Neuronal stem cell (in vitro differentiated cells): ENCODE data around the gene RBFOX2.

ENCODE experiments used
- DNase-seq: peaks from one replicate; pipeline ENCODE4 v3.0.0-alpha.2; 2013; ENCODE audit warnings: low spot score
- H2AFZ ChIP-seq: one replicate; pipeline ENCODE4 v1.6.1; 2013; ENCODE audit warnings: mild to moderate bottlenecking, low read length, inconsistent platforms
- H2AK5ac ChIP-seq: 2 replicates; pipeline ENCODE4 v1.6.1; 2013; ENCODE audit warnings: low read depth, mild to moderate bottlenecking, inconsistent platforms, low read length, moderate library complexity, mixed read lengths
- H2BK120ac ChIP-seq: 2 replicates; pipeline ENCODE4 v1.6.1; 2013; ENCODE audit warnings: low read depth, mild to moderate bottlenecking, inconsistent platforms, low read length, moderate library complexity, mixed read lengths
- H2BK12ac ChIP-seq: one replicate; pipeline ENCODE4 v1.6.1; 2013; ENCODE audit warnings: low read length, inconsistent platforms
- H2BK15ac ChIP-seq: 2 replicates; pipeline ENCODE4 v1.6.1; 2013; ENCODE audit warnings: mild to moderate bottlenecking, low read length, inconsistent platforms, mixed read lengths
- H2BK5ac ChIP-seq: one replicate; pipeline ENCODE4 v1.6.1; 2013; ENCODE audit warnings: inconsistent platforms, mild to moderate bottlenecking, low read length, moderate library complexity
- H3K14ac ChIP-seq: one replicate; pipeline ENCODE4 v1.6.1; 2013; ENCODE audit warnings: low read length, inconsistent platforms
- H3K18ac ChIP-seq: 2 replicates; pipeline ENCODE4 v1.6.1; 2013; ENCODE audit warnings: low read length, inconsistent platforms
- H3K23ac ChIP-seq: 2 replicates; pipeline ENCODE4 v1.6.1; 2013; ENCODE audit warnings: low read depth, mild to moderate bottlenecking, mixed read lengths, low read length, inconsistent platforms; ENCODE audit not compliant: poor library complexity
- H3K27ac ChIP-seq: replicated peaks from 3 replicates; pipeline ENCODE4 v1.5.1; 2013; ENCODE audit warnings: low read length, inconsistent platforms
- H3K27me3 ChIP-seq, 3 experiments: 2 replicates each; pipeline ENCODE4 v1.6.1; 2013; ENCODE audit warnings: low read length in 3 of 3, mild to moderate bottlenecking in 2 of 3, inconsistent platforms in 1 of 3, low read depth in 1 of 3, mixed read lengths in 1 of 3, moderate library complexity in 1 of 3; ENCODE audit not compliant: control insufficient read depth in 3 of 3, insufficient read depth in 3 of 3
- H3K36me3 ChIP-seq, 2 donors: replicated peaks in 1 of 2; 2 replicates each; pipeline ENCODE4 v1.6.1; 2013; ENCODE audit warnings: low read length in 2 of 2; ENCODE audit not compliant: control insufficient read depth in 2 of 2, insufficient read depth in 2 of 2
- H3K4ac ChIP-seq: 2 replicates; pipeline ENCODE4 v1.6.1; 2013; ENCODE audit warnings: inconsistent platforms, mild to moderate bottlenecking, low read length, moderate library complexity
- H3K4me1 ChIP-seq, 2 donors: 1 replicate in 1 of 2; 2 replicates in 1 of 2; pipeline ENCODE4 v1.6.1; 2013; ENCODE audit warnings: low read length in 2 of 2, low read depth in 1 of 2; ENCODE audit not compliant: control insufficient read depth in 2 of 2, insufficient read depth in 1 of 2
- H3K4me2 ChIP-seq: one replicate; pipeline ENCODE4 v1.6.1; 2013; ENCODE audit warnings: mild to moderate bottlenecking, low read length, inconsistent platforms; ENCODE audit not compliant: insufficient read depth, poor library complexity, severe bottlenecking
- H3K4me3 ChIP-seq, 2 donors: 2 replicates each; pipeline ENCODE4 v1.5.1; 2013; ENCODE audit warnings: low read length in 2 of 2, mild to moderate bottlenecking in 2 of 2, inconsistent platforms in 1 of 2, moderate library complexity in 1 of 2
- H3K79me1 ChIP-seq: one replicate; pipeline ENCODE4 v1.6.1; 2013; ENCODE audit warnings: low read depth, mild to moderate bottlenecking, inconsistent platforms, low read length, moderate library complexity
- H3K9ac ChIP-seq: one replicate; pipeline ENCODE4 v1.6.1; 2013; ENCODE audit warnings: mild to moderate bottlenecking, low read depth, low read length, inconsistent platforms; ENCODE audit not compliant: poor library complexity
- H3K9me3 ChIP-seq, 2 donors: replicated peaks in 1 of 2; 2 replicates each; pipeline versions ENCODE3 to v1.6.1; 2013; ENCODE audit warnings: low read length in 2 of 2, mild to moderate bottlenecking in 2 of 2, inconsistent platforms in 1 of 2, low read depth in 1 of 2, mixed read lengths in 1 of 2, moderate library complexity in 1 of 2; ENCODE audit not compliant: control insufficient read depth in 2 of 2, insufficient read depth in 1 of 2
- H4K8ac ChIP-seq: one replicate; pipeline ENCODE4 v1.6.1; 2013; ENCODE audit warnings: low read depth, mild to moderate bottlenecking, inconsistent platforms, low read length, moderate library complexity
- H4K91ac ChIP-seq: one replicate; pipeline ENCODE4 v1.6.1; 2013; ENCODE audit warnings: low read length, low read depth, mild to moderate bottlenecking, inconsistent platforms; ENCODE audit not compliant: poor library complexity
- WGBS, 2 donors: extraction: QIAGEN DNeasy Blood & Tissue Kit; methylation state at CpG; one replicate each; pipeline ENCODE4 v1.1.7; 2013; ENCODE audit warnings: missing lambda C conversion rate in 2 of 2, mixed read lengths in 1 of 2; ENCODE audit not compliant: insufficient read length in 2 of 2, insufficient replicate concordance in 1 of 2; ENCODE audit errors: extremely low coverage in 2 of 2; 5-methylcytosine and 5-hydroxymethylcytosine counted together

RBFOX2 gene

DNA sequence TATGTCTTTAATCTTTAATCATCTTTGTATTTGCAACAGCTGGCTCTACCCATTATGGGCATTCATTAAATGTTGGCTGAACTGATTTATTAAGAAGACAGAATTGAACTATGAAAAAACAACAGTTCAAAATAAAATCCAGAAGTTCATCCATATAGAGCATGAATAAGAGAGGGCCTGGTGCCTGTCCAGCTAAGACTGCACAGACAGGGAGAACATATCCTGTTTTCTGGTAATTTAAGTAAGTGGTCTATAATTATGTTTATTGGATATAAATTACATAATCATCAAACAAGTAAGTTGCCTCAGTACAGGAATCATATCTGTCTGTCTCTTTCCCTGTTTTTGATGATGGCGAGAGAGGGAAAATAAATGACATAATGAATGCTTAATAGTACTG is 137.2 kb downstream of the RBFOX2 start:
- DNase-seq = no peak
- Histone ChIP-seq H3K79me1 (peaks cover 3% of the 10 kb centered on the region), H3K14ac (no peak overlapping the region), H3K4ac (no peak overlapping the region), H2AK5ac (no peak overlapping the region), H2BK15ac (no peak overlapping the region), H3K36me3 (no peaks in the 10 kb centered on the region), H3K18ac (no peak overlapping the region), H2BK12ac (no peak overlapping the region), H3K9ac (no peak overlapping the region), H2BK120ac (no peak overlapping the region), H4K91ac (no peak overlapping the region), H3K9me3 (no peaks in the 10 kb centered on the region), H2AFZ (no peak overlapping the region), H2BK5ac (no peak overlapping the region), H3K27me3 (no peaks in the 10 kb centered on the region), H3K4me3 (no peak overlapping the region), H4K8ac (no peak overlapping the region), H3K27ac (no peak overlapping the region), H3K4me2 (no peak overlapping the region), H3K23ac (no peak overlapping the region), H3K4me1 (peaks cover 10 to 17% of the 10 kb centered on the region in 2 donors)
- no CpG with 5 or more reads among the region's 1 CpG for WGBS, 2 donors

DNA sequence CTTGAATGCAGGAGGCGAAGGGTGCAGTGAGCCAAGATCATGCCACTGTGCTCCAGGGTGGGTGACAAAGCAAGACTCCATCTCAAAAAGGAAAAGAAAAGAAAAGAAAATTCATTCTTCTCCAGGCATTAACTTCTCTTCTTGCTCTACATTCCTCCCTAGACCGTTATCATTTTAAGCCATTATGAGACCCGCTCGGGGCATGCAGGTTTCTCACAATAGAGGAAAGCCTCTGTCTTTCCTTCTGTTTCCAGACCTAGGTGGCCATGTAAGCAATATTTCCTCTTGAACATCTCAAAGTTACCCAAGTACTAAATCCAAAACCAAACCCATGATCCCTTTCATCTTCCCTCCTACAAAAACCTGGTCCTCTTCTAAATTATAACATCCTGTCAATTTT is 139.6 kb downstream of the RBFOX2 start:
- no peaks in the 10 kb centered on the region for H3K36me3 ChIP-seq
- peaks cover 2 to 8% of the 10 kb centered on the region in 2 donors for H3K4me1 ChIP-seq
- no peak overlapping the region for H2BK120ac ChIP-seq
- no peak overlapping the region for H3K23ac ChIP-seq
- H2BK15ac ChIP-seq = no peak overlapping the region
- no peak overlapping the region for H3K4me3 ChIP-seq
- H4K91ac ChIP-seq = no peak overlapping the region
- no peak overlapping the region for H3K9ac ChIP-seq
- H3K9me3 ChIP-seq = no peaks in the 10 kb centered on the region
- DNase-seq = no peak
- H2AFZ ChIP-seq = no peak overlapping the region
- no peak overlapping the region for H3K27ac ChIP-seq
- H4K8ac ChIP-seq = no peak overlapping the region
- H2AK5ac ChIP-seq = no peak overlapping the region
- no peak overlapping the region for H3K4ac ChIP-seq
- no peak overlapping the region for H2BK5ac ChIP-seq
- no peak overlapping the region for H2BK12ac ChIP-seq
- peaks cover 5% of the 10 kb centered on the region for H3K79me1 ChIP-seq
- no peak overlapping the region for H3K4me2 ChIP-seq
- no CpG with 5 or more reads among the region's 4 CpGs for WGBS, 2 donors
- H3K18ac ChIP-seq = no peak overlapping the region
- H3K27me3 ChIP-seq = no peaks in the 10 kb centered on the region
- no peak overlapping the region for H3K14ac ChIP-seq

DNA sequence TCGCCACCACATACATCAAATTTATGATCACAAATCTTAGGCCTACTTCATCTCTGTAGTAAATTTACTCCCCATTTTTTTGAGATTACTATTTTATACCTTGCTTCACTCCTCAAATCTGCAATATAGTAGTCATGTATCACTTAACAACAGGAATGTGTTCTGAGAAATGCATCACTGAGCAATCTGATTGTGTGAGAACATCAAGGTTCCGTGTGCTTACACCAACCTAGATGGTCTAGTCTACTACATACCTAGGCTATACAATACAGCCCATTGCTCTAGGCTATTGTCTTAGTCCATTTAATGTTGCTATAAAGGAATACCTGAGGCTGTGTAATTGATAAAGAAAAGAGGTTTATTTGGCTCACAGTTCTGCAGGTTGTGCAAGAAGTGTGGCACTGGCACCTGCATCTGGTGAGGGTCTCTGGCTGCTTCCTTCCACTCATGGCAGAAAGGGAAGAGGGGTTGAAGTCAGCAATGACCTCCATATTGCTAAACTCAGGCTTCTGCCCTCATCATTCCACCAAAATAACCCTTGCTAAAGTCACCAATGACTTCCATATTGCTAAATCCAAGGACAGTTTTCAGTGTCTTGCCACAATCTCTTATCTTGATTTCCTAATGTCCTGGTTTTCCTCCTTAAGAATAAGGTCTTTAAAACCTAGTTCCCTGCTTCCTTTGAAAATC is 140.3 kb downstream of the RBFOX2 start:
- no peak overlapping the region for H3K27ac ChIP-seq
- no peak overlapping the region for H2BK12ac ChIP-seq
- WGBS, 2 donors = no CpG with 5 or more reads among the region's 2 CpGs
- H4K8ac ChIP-seq = no peak overlapping the region
- no peak overlapping the region for H2AFZ ChIP-seq
- H3K36me3 ChIP-seq = no peaks in the 10 kb centered on the region
- H2BK15ac ChIP-seq = no peak overlapping the region
- no peak overlapping the region for H3K18ac ChIP-seq
- H3K14ac ChIP-seq = no peak overlapping the region
- H3K23ac ChIP-seq = no peak overlapping the region
- no peak overlapping the region for H2BK120ac ChIP-seq
- no peak overlapping the region for H3K4ac ChIP-seq
- H4K91ac ChIP-seq = no peak overlapping the region
- no peaks in the 10 kb centered on the region for H3K9me3 ChIP-seq
- H2AK5ac ChIP-seq = no peak overlapping the region
- H2BK5ac ChIP-seq = no peak overlapping the region
- no peak overlapping the region for H3K9ac ChIP-seq
- no peak for DNase-seq
- H3K4me3 ChIP-seq = no peak overlapping the region
- H3K4me1 ChIP-seq = peaks cover under 1 to 2% of the 10 kb centered on the region in 2 donors
- peaks cover 5% of the 10 kb centered on the region for H3K79me1 ChIP-seq
- H3K27me3 ChIP-seq = no peaks in the 10 kb centered on the region
- H3K4me2 ChIP-seq = no peak overlapping the region

DNA sequence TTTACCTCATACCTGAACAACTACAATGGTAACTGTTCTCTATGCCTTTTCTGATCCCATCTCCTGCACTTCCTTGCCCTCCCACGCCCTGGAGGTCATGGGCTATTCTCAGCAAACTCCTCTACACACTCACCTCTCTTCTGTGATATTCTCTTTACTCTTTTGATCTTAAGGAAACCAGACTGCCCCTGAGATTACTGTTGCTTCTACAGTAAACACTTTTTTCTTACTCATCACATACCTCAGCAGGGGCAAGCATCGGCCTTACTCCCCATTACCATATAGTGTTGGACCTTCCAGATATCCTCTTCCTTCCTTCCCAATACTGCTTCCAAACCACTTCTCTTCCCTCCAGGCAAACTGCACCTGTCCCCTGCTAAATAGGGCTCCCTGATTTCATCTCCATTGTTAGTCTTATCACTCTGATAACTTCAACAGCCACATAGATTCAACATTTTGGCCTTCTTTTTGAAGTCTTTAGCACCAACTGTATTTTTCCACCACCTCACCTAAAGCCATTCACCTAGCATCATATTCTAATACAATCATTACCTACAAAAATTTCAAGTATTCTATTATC is 141.2 kb downstream of the RBFOX2 start:
- WGBS, 2 donors = no CpG with 5 or more reads among the region's 2 CpGs
- no peak overlapping the region for H2AK5ac ChIP-seq
- H2AFZ ChIP-seq = no peak overlapping the region
- H2BK5ac ChIP-seq = no peak overlapping the region
- H3K4me2 ChIP-seq = no peak overlapping the region
- H3K4ac ChIP-seq = no peak overlapping the region
- H4K91ac ChIP-seq = no peak overlapping the region
- no peaks in the 10 kb centered on the region for H3K36me3 ChIP-seq
- no peak overlapping the region for H3K4me3 ChIP-seq
- no peak overlapping the region for H3K9ac ChIP-seq
- no peaks in the 10 kb centered on the region for H3K27me3 ChIP-seq
- H3K4me1 ChIP-seq = peaks cover 5 to 7% of the 10 kb centered on the region in 2 donors
- peaks cover 5% of the 10 kb centered on the region for H3K79me1 ChIP-seq
- no peak overlapping the region for H3K23ac ChIP-seq
- H3K9me3 ChIP-seq = no peaks in the 10 kb centered on the region
- no peak overlapping the region for H2BK15ac ChIP-seq
- no peak for DNase-seq
- H2BK120ac ChIP-seq = no peak overlapping the region
- no peak overlapping the region for H3K18ac ChIP-seq
- H3K14ac ChIP-seq = no peak overlapping the region
- no peak overlapping the region for H2BK12ac ChIP-seq
- no peak overlapping the region for H4K8ac ChIP-seq
- H3K27ac ChIP-seq = no peak overlapping the region
